GM18909 (cell line): ENCODE measurements around the gene PRMT5.
A peak's percentile ranks its signal among the peaks of the same experiment; 100 is the strongest.

Experiments
- ATAC-seq: cut with Tn5 transposase; IDR thresholded peaks from one replicate; pipeline ENCODE4 v1.9.1; 2021; ENCODE audit warnings: mild to moderate bottlenecking; ENCODE audit not compliant: unreplicated experiment, poor library complexity

The PRMT5 gene

DNA sequence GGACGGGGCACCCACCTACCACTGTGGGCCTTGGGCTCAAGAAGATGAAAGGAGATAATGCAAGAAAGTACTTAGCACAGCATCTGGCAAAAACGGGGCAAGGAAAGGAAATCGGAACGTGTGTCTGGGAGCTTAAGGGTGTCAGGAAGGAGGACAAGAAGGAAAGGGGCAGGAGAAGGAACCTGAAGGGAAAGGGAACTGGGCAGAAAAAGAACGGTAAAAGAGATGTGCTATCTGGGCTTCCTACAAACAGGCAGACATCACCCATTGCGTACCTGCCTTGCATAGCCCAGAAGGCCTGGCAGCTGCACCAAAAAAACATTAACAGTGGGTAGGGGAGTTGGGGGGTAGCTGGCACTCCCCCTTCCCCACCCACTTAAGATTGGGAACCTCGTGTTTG lies 47.1 kb downstream of the PRMT5 start:
- ATAC-seq = no peak

DNA sequence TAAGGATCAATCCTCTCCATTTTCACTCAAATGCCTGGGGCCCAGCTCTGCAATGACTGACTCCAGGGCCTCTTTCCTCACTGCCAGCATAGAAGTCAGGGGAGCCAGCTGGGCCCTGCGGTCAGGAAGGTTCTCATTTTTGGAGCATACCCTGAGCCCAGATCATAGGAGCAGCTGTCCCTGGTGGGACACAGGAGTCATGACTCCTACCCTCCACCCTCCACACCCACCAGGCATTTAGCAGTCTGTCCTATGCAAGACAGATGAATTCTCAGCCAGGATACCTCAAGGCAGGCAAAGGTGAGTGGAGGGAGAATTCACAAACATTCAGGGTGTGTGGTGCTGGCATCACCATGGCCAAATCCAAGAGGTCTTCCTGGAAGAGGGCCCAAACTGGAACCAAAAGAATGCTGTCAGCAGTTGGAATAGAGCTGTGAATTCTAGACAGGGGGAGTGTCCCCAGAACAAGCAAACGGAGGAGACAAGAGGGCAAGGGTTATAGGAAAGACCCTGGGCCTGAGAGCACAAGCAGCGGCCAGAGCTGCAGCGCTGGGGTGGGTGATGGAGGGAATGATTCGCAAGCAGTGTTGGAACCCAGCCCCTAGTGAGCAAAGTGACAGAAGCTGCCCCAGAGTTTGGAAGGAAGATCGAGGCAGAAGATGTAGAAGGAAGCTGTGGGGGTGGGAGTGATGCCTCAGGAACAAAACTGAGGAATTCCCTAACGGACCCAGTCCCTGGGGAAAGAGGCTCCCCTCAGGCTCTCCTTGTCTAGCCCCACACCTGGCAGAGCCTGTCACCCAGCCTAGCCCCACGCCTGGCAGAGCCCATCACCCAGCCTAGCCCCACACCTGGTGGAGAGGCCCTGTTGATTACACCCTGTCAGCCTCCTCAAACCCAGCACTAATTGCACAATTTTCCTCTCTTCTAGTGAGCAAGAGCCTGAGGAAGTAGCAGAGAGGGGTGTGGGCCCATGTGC lies 50.6 kb downstream of the PRMT5 start:
- ATAC-seq = no peak

DNA sequence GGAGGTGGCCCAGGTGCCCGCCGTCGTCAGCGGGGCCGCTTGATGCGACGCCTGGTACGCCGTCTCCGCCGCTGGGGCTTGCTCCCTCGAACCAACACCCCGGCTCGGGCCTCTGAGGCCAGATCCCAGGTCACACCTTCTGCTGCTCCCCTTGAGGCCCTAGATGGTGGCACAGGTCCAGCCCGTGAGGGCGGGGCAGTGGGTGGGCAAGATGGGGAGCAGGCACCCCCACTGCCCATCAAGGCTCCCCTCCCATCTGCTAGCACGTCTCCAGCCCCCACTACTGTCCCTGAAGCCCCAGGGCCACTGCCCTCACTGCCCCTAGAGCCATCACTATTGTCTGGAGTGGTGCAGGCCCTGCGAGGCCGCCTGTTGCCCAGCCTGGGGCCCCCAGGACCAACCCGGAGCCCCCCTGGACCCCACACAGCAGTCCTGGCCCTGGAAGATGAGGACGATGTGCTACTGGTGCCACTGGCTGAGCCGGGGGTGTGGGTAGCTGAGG lies 52.1 kb downstream of the PRMT5 start:
- no peak for ATAC-seq

DNA sequence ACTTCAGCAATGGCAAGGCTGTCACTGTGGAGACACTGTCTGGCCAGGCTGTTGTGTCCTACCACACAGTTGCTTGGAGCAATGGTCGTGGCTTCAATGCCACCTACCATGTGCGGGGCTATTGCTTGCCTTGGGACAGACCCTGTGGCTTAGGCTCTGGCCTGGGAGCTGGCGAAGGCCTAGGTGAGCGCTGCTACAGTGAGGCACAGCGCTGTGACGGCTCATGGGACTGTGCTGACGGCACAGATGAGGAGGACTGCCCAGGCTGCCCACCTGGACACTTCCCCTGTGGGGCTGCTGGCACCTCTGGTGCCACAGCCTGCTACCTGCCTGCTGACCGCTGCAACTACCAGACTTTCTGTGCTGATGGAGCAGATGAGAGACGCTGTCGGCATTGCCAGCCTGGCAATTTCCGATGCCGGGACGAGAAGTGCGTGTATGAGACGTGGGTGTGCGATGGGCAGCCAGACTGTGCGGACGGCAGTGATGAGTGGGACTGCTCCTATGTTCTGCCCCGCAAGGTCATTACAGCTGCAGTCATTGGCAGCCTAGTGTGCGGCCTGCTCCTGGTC lies 53.3 kb downstream of the PRMT5 start:
- ATAC-seq = no peak

DNA sequence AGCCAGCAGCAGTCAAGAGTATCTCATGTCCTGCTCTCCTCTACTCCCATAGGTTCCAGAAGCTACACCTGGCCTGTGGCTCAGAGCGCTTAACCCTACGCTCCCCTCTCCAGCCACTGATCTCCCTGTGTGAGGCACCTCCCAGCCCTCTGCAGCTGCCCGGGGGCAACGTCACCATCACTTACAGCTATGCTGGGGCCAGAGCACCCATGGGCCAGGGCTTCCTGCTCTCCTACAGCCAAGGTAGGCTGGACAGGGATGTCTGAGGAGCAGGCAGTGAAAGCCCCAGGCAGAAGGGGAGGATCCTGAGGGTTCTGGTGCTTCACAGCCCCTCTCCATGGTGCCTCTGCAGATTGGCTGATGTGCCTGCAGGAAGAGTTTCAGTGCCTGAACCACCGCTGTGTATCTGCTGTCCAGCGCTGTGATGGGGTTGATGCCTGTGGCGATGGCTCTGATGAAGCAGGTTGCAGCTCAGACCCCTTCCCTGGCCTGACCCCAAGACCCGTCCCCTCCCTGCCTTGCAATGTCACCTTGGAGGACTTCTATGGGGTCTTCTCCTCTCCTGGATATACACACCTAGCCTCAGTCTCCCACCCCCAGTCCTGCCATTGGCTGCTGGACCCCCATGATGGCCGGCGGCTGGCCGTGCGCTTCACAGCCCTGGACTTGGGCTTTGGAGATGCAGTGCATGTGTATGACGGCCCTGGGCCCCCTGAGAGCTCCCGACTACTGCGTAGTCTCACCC lies 54.0 kb downstream of the PRMT5 start:
- ATAC-seq = no peak

- ATAC-seq = no peak
Observed at GRCh38 chr14:22872833-22873520, 56.2 kb downstream of the PRMT5 start.

- peak; percentile 30 for ATAC-seq
Observed at GRCh38 chr14:22872033-22872832, 56.9 kb downstream of the PRMT5 start.

DNA sequence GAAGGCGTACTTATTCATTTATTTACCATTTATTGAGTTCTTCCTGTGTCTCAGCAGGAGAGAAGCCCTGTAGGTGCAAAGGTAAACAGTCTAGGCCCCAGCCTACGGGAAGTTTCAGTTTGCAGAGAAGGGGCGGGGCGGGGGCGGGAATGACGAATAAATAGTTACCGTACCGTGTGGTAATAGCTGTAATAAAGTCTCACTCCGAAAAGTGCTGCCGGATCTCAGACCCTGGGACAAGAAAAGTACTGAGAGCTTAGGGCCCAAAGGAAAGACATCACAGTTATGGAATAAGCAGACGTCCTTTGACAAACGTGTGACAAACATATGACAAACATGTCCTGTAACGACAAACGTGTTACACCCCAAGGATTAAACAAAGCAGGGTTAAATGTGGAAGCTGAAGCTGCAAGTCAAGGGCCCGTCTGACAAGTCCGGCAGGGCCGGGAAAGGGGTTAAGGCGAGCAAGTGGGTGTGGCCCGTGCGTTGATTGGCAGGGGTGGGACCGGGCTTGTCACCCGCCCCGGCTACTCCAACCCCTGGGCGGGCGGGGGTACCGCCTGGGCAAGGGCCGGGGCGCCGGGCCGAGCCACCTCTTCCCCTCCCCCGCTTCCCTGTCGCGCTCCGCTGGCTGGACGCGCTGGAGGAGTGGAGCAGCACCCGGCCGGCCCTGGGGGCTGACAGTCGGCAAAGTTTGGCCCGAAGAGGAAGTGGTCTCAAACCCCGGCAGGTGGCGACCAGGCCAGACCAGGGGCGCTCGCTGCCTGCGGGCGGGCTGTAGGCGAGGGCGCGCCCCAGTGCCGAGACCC lies 57.7 kb downstream of the PRMT5 start, which contains the start of gene LRP10:
TSS of gene LRP10 (plus strand) at position 517 of the 809 bp plus-strand sequence. CDS start 564 bp downstream, outside the sequence.
- ATAC-seq = peak; percentile 79

DNA sequence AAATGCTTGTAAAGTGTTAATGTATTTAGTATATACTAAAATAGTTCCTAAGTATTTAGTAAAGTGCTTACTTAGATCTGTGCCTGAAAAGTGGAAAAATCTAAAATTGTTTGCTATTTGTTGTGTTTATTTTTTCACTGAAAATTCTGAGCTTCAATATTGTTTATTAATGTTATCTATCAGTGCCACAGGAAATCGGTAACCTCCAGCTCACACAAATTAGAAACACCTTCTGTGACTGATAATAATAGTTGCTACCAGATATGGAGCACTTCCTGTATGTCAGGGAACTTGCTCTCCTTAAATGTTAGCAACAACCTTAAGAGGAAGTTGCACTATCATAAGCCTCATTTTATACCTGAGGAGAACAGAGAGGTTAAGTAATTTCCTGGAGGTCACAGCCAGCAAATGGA lies 58.4 kb downstream of the PRMT5 start:
- ATAC-seq = peak; percentile 41
